Smooth muscle cell (in vitro differentiated cells): Measurements from ENCODE around the gene E4F1. TPM values are rescaled to one million over a fixed set of nuclear protein-coding genes. Genes with fewer than 3 reads are reported as not detected.

Experiments used
- DNase-seq: peaks from one replicate; lab custom pipeline; 2025; ENCODE audit not compliant: unreplicated experiment; lab: John Stamatoyannopoulos, UW
- H2AFZ ChIP-seq: fragments of 200-600 bp; sonication (generic); 2 replicates; pipeline ENCODE4 v1.6.0; 2016; ENCODE audit warnings: antibody characterized with exemption, low read depth, mild to moderate bottlenecking
- H3F3A ChIP-seq: fragments of 200-600 bp; sonication (generic); 2 replicates; pipeline ENCODE4 v1.6.0; 2017; ENCODE audit warnings: antibody characterized with exemption, low read depth
- H3K27ac ChIP-seq: fragments of 200-600 bp; sonication (generic); 2 replicates; pipeline ENCODE4 v1.5.1; 2016; ENCODE audit warnings: low read depth, mild to moderate bottlenecking
- H3K27me3 ChIP-seq: fragments of 200-600 bp; sonication (generic); 2 replicates; pipeline ENCODE4 v1.6.1; 2016; ENCODE audit warnings: low read depth, mild to moderate bottlenecking
- H3K36me3 ChIP-seq: fragments of 200-600 bp; sonication (generic); 2 replicates; pipeline ENCODE4 v1.5.1; 2016; ENCODE audit warnings: low read depth
- H3K4me1 ChIP-seq: fragments of 200-600 bp; sonication (generic); 2 replicates; pipeline ENCODE4 v1.5.1; 2016; ENCODE audit warnings: low read depth
- H3K4me2 ChIP-seq: fragments of 200-600 bp; sonication (generic); 2 replicates; pipeline ENCODE4 v1.6.0; 2016; ENCODE audit warnings: mild to moderate bottlenecking
- H3K4me3 ChIP-seq: fragments of 200-600 bp; sonication (generic); 2 replicates; pipeline ENCODE4 v1.5.1; 2016; ENCODE audit warnings: mild to moderate bottlenecking
- H3K79me2 ChIP-seq: fragments of 200-600 bp; sonication (generic); 2 replicates; pipeline ENCODE4 v1.6.0; 2016; ENCODE audit warnings: low read depth, mild to moderate bottlenecking
- H3K9ac ChIP-seq: fragments of 200-600 bp; sonication (generic); 2 replicates; pipeline ENCODE4 v1.6.0; 2016; ENCODE audit warnings: low read depth
- H3K9me3 ChIP-seq: fragments of 200-600 bp; sonication (generic); replicated peaks from 2 replicates; pipeline ENCODE4 v1.5.1; 2016; ENCODE audit warnings: low read depth
- H4K20me1 ChIP-seq: fragments of 200-600 bp; sonication (generic); 2 replicates; pipeline ENCODE4 v1.6.0; 2016; ENCODE audit warnings: low read depth
- CTCF ChIP-seq: fragments of 200-600 bp; sonication (generic); IDR thresholded peaks from 2 replicates; pipeline ENCODE4 v1.5.1; 2017; ENCODE audit warnings: borderline replicate concordance, mild to moderate bottlenecking, antibody characterized with exemption; ENCODE audit not compliant: insufficient read depth, poor library complexity, severe bottlenecking
- WGBS: methylation state at CpG from one replicate; pipeline ENCODE4 v1.1.7; 2016; ENCODE audit warnings: low lambda C conversion rate; 5-methylcytosine and 5-hydroxymethylcytosine counted together
- microRNA counts: library from miRNA; unstranded; fragments of <30 nt; microRNA quantifications from one replicate; lab custom pipeline; 2016
- microRNA-seq: library from miRNA; unstranded; fragments of <30 nt; microRNA quantifications from one replicate; pipeline ENCODE4, GENCODE V29; 2016; ENCODE audit warnings: borderline number of aligned reads
- polyA plus RNA-seq: library from polyadenylated mRNA; unstranded; fragments of >200 nt; fragmentation: Nextera tagmentation; extraction: Ambion mirVana; gene quantifications from 2 replicates; pipeline ENCODE4 v1.2.1, GENCODE V29; 2016
- small RNA-seq: library from RNA; depleted of rRNA; stranded (forward); fragments of <200 nt; gene quantifications from one replicate; pipeline ENCODE3, GENCODE V24; 2014
- total RNA-seq: library from RNA; depleted of rRNA; stranded (reverse); fragments of >200 nt; gene quantifications from 2 replicates; pipeline ENCODE4 v1.2.3, GENCODE V29; 2014

The E4F1 gene
- total and polyA plus RNA-seq, 2 experiments from 2014 or later, result 12.1 to 22.4 TPM

- Histone ChIP-seq H3K9ac (no peak overlapping the region), H3K27me3 (peaks cover 2% of the 10 kb centered on the region), H2AFZ (no peak overlapping the region), H3K4me1 (no peaks in the 10 kb centered on the region), H3K36me3 (no peaks in the 10 kb centered on the region), H3K4me3 (no peak overlapping the region), H3K4me2 (no peak overlapping the region), H3K9me3 (no peaks in the 10 kb centered on the region), H3F3A (no peaks in the 10 kb centered on the region), H3K79me2 (no peaks in the 10 kb centered on the region), H3K27ac (no peak overlapping the region), H4K20me1 (no peaks in the 10 kb centered on the region)
- DNase-seq, result no peak
- TF ChIP-seq CTCF, result no peak
- 94% methylated on average over 35 of the region's 35 CpGs for WGBS
Observed at GRCh38 chr16:2284797-2285576, 61.6 kb downstream of the E4F1 start.

MicroRNA genes within 50 kb of the gene (microRNA counts, 767-probe panel; counts per million panel counts)
- microRNA hsa-miR-940 (lab: Ali Mortazavi, UCI), result 183 counts per million

Small RNAs within 50 kb of the gene (microRNA-seq; reads per million reads assigned to microRNA genes)
- gene MIR3677, result not detected
- not detected for gene MIR4717

Small RNAs within 50 kb of the gene (small RNA-seq; reads per million reads assigned to genes)
- not detected for gene MIR3677
- gene MIR4717, result not detected

Other genes starting within 250 kb of the E4F1 start
- gene NOXO1, start 242.1 kb upstream of the E4F1 start, total RNA-seq, result 0.13 TPM in 1 of 2 replicates, not detected in the other
- 0.35 and 1.7 TPM in 2 replicates for gene NOXO1, start 242.1 kb upstream of the E4F1 start, polyA plus RNA-seq
- 12.1 and 15.1 TPM in 2 replicates for gene GFER, start 239.4 kb upstream of the E4F1 start, total RNA-seq
- 33.5 and 41.2 TPM in 2 replicates for gene GFER, start 239.4 kb upstream of the E4F1 start, polyA plus RNA-seq
- gene SYNGR3, start 233.6 kb upstream of the E4F1 start, total RNA-seq, result 3.0 and 4.4 TPM in 2 replicates
- gene SYNGR3, start 233.6 kb upstream of the E4F1 start, polyA plus RNA-seq, result 8.7 and 16.8 TPM in 2 replicates
- 23.2 and 27.2 TPM in 2 replicates for gene ZNF598, start 213.8 kb upstream of the E4F1 start, total RNA-seq
- 27.9 and 32.7 TPM in 2 replicates for gene ZNF598, start 213.8 kb upstream of the E4F1 start, polyA plus RNA-seq
- 13.1 and 30.9 TPM in 2 replicates for gene NPW, start 203.8 kb upstream of the E4F1 start, total RNA-seq
- 185 and 193 TPM in 2 replicates for gene NPW, start 203.8 kb upstream of the E4F1 start, polyA plus RNA-seq
- 14.4 and 21.8 TPM in 2 replicates for gene NHERF2, start 196.7 kb upstream of the E4F1 start, total RNA-seq
- gene NHERF2, start 196.7 kb upstream of the E4F1 start, polyA plus RNA-seq, result 40.2 and 56.8 TPM in 2 replicates
- gene NTHL1, start 175.8 kb upstream of the E4F1 start, total RNA-seq, result 14.6 and 23.8 TPM in 2 replicates
- 36.5 and 39.3 TPM in 2 replicates for gene NTHL1, start 175.8 kb upstream of the E4F1 start, polyA plus RNA-seq
- 29.7 and 64.5 TPM in 2 replicates for gene TSC2, start 175.6 kb upstream of the E4F1 start, total RNA-seq
- 74.7 and 110 TPM in 2 replicates for gene TSC2, start 175.6 kb upstream of the E4F1 start, polyA plus RNA-seq
- gene PKD1, start 87.7 kb upstream of the E4F1 start, total RNA-seq, result 68.2 and 70.1 TPM in 2 replicates
- gene PKD1, start 87.7 kb upstream of the E4F1 start, polyA plus RNA-seq, result 47.9 and 71.3 TPM in 2 replicates
- not detected in 2 replicates for gene RAB26, start 75.0 kb upstream of the E4F1 start, total RNA-seq
- gene RAB26, start 75.0 kb upstream of the E4F1 start, polyA plus RNA-seq, result 1.3 and 3.4 TPM in 2 replicates
- 52.6 and 59.9 TPM in 2 replicates for gene TRAF7, start 67.8 kb upstream of the E4F1 start, total RNA-seq
- gene TRAF7, start 67.8 kb upstream of the E4F1 start, polyA plus RNA-seq, result 27.5 and 28.0 TPM in 2 replicates
- gene CASKIN1, start 27.0 kb upstream of the E4F1 start, total RNA-seq, result 0.45 TPM in 2 replicates
- gene CASKIN1, start 27.0 kb upstream of the E4F1 start, polyA plus RNA-seq, result 0.09 and 0.77 TPM in 2 replicates
- gene MLST8, start 18.1 kb upstream of the E4F1 start, total RNA-seq, result 37.2 and 38.1 TPM in 2 replicates
- 61.8 and 67.0 TPM in 2 replicates for gene MLST8, start 18.1 kb upstream of the E4F1 start, polyA plus RNA-seq
- 2.0 and 2.4 TPM in 2 replicates for gene BRICD5, start 12.7 kb upstream of the E4F1 start, total RNA-seq
- gene BRICD5, start 12.7 kb upstream of the E4F1 start, polyA plus RNA-seq, result 4.7 and 14.1 TPM in 2 replicates
- gene PGP, start 8.8 kb upstream of the E4F1 start, total RNA-seq, result 17.2 and 21.6 TPM in 2 replicates
- 30.1 and 32.9 TPM in 2 replicates for gene PGP, start 8.8 kb upstream of the E4F1 start, polyA plus RNA-seq
- gene DNASE1L2, start 12.9 kb downstream of the E4F1 start, total RNA-seq, result 0.13 TPM in 1 of 2 replicates, not detected in the other
- 0.25 and 1.6 TPM in 2 replicates for gene DNASE1L2, start 12.9 kb downstream of the E4F1 start, polyA plus RNA-seq
- 23.6 and 45.7 TPM in 2 replicates for gene ECI1, start 28.0 kb downstream of the E4F1 start, total RNA-seq
- gene ECI1, start 28.0 kb downstream of the E4F1 start, polyA plus RNA-seq, result 86.9 and 89.2 TPM in 2 replicates
- 82.9 and 87.9 TPM in 2 replicates for gene RNPS1, start 44.5 kb downstream of the E4F1 start, total RNA-seq
- 192 and 206 TPM in 2 replicates for gene RNPS1, start 44.5 kb downstream of the E4F1 start, polyA plus RNA-seq
- gene ABCA3, start 117.1 kb downstream of the E4F1 start, total RNA-seq, result 0.76 and 2.2 TPM in 2 replicates
- 1.4 and 1.7 TPM in 2 replicates for gene ABCA3, start 117.1 kb downstream of the E4F1 start, polyA plus RNA-seq
- 3.6 and 4.9 TPM in 2 replicates for gene CCNF, start 205.9 kb downstream of the E4F1 start, total RNA-seq
- gene CCNF, start 205.9 kb downstream of the E4F1 start, polyA plus RNA-seq, result 6.6 and 12.8 TPM in 2 replicates
- gene TEDC2, start 236.5 kb downstream of the E4F1 start, total RNA-seq, result 4.7 and 8.0 TPM in 2 replicates
- gene TEDC2, start 236.5 kb downstream of the E4F1 start, polyA plus RNA-seq, result 8.5 and 13.3 TPM in 2 replicates
- gene NTN3, start 247.7 kb downstream of the E4F1 start, total RNA-seq, result 0.18 and 5.2 TPM in 2 replicates
- 0.23 and 0.57 TPM in 2 replicates for gene NTN3, start 247.7 kb downstream of the E4F1 start, polyA plus RNA-seq